HepG2 (cell line): ENCODE measurements around the gene PTGIR. TPM values are rescaled to one million over a fixed set of nuclear protein-coding genes. Genes with fewer than 3 reads are reported as not detected.

Experiments used
- AGO2 ChIP-seq: fragments of 200-400 bp; formaldehyde crosslinking; optimal IDR thresholded peaks from 2 replicates; pipeline ENCODE3; 2017; ENCODE audit warnings: mild to moderate bottlenecking, low read depth, low read length, moderate library complexity
- ATAD3A ChIP-seq: sonication (generic); formaldehyde crosslinking; IDR thresholded peaks from 2 replicates; pipeline ENCODE4 v1.4.0; 2020; ENCODE audit warnings: missing genetic modification reagents
- BCL3 ChIP-seq: sonication (generic); formaldehyde crosslinking; IDR thresholded peaks from 2 replicates; pipeline ENCODE4 v1.5.1; 2020; ENCODE audit warnings: mild to moderate bottlenecking, missing genetic modification reagents, moderate library complexity
- ETS1 ChIP-seq: sonication (generic); formaldehyde crosslinking; IDR thresholded peaks from 2 replicates; pipeline ENCODE4 v1.4.0; 2020; ENCODE audit warnings: missing genetic modification reagents
- FOXK2 ChIP-seq: fragments of 450-650 bp; IDR thresholded peaks from 2 replicates; pipeline ENCODE4 v1.6.1; 2016
- ISX ChIP-seq: sonication (generic); formaldehyde crosslinking; conservative IDR thresholded peaks from 2 replicates; pipeline ENCODE4 v1.5.0; 2020; ENCODE audit warnings: missing genetic modification reagents
- POLR2AphosphoS2 ChIP-seq: IDR thresholded peaks from 2 replicates; pipeline ENCODE4 v1.6.1; 2011; ENCODE audit warnings: low read depth, low read length, improper control_type of control experiment
- XRCC5 ChIP-seq: fragments of 200-400 bp; formaldehyde crosslinking; optimal IDR thresholded peaks from 2 replicates; pipeline ENCODE3; 2017; ENCODE audit warnings: mild to moderate bottlenecking, low read length
- ZFP1 ChIP-seq: IDR thresholded peaks from 2 replicates; pipeline ENCODE4 v1.6.1; 2016
- ZNF260 ChIP-seq: sonication (generic); formaldehyde crosslinking; IDR thresholded peaks from 2 replicates; pipeline ENCODE4 v1.4.0; 2020; ENCODE audit warnings: missing genetic modification reagents, low read depth, mild to moderate bottlenecking, borderline replicate concordance
- ZNF609 ChIP-seq: sonication (generic); formaldehyde crosslinking; IDR thresholded peaks from 2 replicates; pipeline ENCODE4 v1.4.0; 2020; ENCODE audit warnings: mild to moderate bottlenecking, missing genetic modification reagents, borderline replicate concordance
- ZNF616 ChIP-seq: sonication (generic); formaldehyde crosslinking; IDR thresholded peaks from 2 replicates; pipeline ENCODE4 v1.5.0; 2020; ENCODE audit warnings: low read depth, mild to moderate bottlenecking, missing genetic modification reagents
- ZNF639 ChIP-seq: conservative IDR thresholded peaks from 2 replicates; pipeline ENCODE4 v1.6.1; 2018; ENCODE audit warnings: missing genetic modification reagents
- ZNF691 ChIP-seq: sonication (generic); formaldehyde crosslinking; IDR thresholded peaks from 2 replicates; pipeline ENCODE4 v1.4.0; 2020; ENCODE audit warnings: missing genetic modification reagents, low read depth, mild to moderate bottlenecking, borderline replicate concordance
- polyA plus RNA-seq, 8 experiments: library from polyadenylated mRNA; depleted of rRNA in 3 of 8; stranded (reverse) in 7 of 8; unstranded in 1 of 8; fragments of >200 nt; fragmentation: Illumina TruSeq in 4 of 8; extraction: Trizol in 4 of 8; gene quantifications; 2 replicates each; pipeline versions ENCODE4 v1.2.1 to v1.2.3, GENCODE V29; 2011 to 2016; ENCODE audit warnings: low read depth in 4 of 8, missing spikeins in 1 of 8, mixed read lengths in 1 of 8; ENCODE audit not compliant: insufficient read depth in 1 of 8
- total RNA-seq, 5 experiments: library from RNA; depleted of rRNA; stranded (reverse); fragments of >200 nt; fragmentation: Illumina TruSeq; extraction: Trizol; gene quantifications; 2 replicates each; pipeline ENCODE4 v1.2.3, GENCODE V29; 2016; ENCODE audit warnings: low read depth in 1 of 5
- TF ChIP-seq, protein P1 (sequence below): sonication (generic); formaldehyde crosslinking; IDR thresholded peaks from 2 replicates; pipeline ENCODE4 v1.9.0; 2022; ENCODE audit warnings: low read depth, missing genetic modification reagents

PTGIR gene
- total and polyA plus RNA-seq, 2 of the 13 experiments (the other 11 are each of a cell fraction or from before 2014, with no cell fraction given) = not detected

DNA sequence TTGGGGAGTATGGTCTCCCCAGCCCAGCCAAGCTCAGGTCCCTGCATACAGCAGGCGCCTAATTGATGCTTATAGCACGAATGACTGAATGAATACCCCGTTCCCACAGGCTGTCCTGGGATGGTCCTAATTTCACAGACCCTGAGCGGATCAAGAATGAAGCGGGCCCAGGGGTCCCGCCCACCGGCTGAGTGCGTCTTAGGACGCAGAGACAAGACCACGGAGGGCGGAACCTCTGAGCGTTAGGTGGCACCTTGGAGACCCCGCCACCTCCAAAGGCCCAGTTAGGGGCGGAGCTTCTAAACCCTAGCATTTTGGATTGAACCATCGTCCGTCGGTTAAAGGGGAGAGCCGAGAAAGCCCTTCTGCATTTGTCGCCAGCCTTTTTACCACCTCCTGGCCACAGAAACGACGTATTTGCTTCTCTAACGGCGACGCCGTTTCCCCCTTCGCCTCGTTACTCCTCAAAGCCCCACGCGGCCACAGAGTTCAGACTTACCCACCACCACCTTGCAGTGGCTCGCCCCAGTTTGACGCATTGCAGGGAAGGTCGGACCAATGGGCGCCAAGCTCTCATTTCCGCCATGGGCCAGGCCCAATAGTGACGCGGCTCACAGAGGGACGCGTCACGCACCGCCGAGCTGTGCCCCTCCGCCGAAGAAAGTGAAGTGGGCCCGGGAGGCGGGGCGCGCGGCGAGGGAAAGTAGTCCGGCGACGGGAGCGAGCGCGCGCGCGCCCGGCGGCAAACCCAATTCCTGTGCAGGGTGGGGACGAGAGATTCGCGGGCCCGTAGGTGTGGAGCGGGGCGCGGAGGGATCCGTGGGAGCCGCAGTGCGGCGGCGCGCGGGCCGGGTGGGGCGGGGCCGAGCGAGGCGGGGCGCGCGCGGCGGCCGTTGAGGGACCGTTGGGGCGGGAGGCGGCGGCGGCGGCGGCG lies 24.2 kb downstream of the PTGIR start (continued):
- TF ChIP-seq XRCC5 (peak; percentile 95), ZNF260 (CRISPR knock-in tag) (no peak), ETS1 (CRISPR knock-in tag) (no peak), ZNF639 (peak; percentile 77; the same call in 1 of the 2 replicates), ZFP1 (CRISPR knock-in tag) (no peak), ZNF609 (CRISPR knock-in tag) (peak; percentile 18; the same call in 1 of the 2 replicates), ZNF691 (no peak; the same call in 1 of the 2 replicates), POLR2AphosphoS2 (no peak), BCL3 (CRISPR knock-in tag) (peak; percentile 53; the same call in 1 of the 2 replicates), ISX (no peak), ZNF616 (no peak), AGO2 (no peak), ATAD3A (CRISPR knock-in tag) (peak; percentile 80; the same call in 1 of the 2 replicates), FOXK2 (peak; percentile 99)
- TF ChIP-seq, protein P1, sequence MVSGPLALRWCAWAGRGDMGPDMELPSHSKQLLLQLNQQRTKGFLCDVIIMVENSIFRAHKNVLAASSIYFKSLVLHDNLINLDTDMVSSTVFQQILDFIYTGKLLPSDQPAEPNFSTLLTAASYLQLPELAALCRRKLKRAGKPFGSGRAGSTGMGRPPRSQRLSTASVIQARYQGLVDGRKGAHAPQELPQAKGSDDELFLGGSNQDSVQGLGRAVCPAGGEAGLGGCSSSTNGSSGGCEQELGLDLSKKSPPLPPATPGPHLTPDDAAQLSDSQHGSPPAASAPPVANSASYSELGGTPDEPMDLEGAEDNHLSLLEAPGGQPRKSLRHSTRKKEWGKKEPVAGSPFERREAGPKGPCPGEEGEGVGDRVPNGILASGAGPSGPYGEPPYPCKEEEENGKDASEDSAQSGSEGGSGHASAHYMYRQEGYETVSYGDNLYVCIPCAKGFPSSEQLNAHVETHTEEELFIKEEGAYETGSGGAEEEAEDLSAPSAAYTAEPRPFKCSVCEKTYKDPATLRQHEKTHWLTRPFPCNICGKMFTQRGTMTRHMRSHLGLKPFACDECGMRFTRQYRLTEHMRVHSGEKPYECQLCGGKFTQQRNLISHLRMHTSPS (CRISPR knock-in tag) = no peak
